ENCODE results near the gene CTNS. TPM values are rescaled to one million over a fixed set of nuclear protein-coding genes. Genes with fewer than 3 reads are reported as not detected.

Gene CTNS
- total and polyA plus RNA-seq, 2 of the 13 experiments (the other 11 are each of a cell fraction or from before 2014, with no cell fraction given), result 9.5 to 13.7 TPM

DNA sequence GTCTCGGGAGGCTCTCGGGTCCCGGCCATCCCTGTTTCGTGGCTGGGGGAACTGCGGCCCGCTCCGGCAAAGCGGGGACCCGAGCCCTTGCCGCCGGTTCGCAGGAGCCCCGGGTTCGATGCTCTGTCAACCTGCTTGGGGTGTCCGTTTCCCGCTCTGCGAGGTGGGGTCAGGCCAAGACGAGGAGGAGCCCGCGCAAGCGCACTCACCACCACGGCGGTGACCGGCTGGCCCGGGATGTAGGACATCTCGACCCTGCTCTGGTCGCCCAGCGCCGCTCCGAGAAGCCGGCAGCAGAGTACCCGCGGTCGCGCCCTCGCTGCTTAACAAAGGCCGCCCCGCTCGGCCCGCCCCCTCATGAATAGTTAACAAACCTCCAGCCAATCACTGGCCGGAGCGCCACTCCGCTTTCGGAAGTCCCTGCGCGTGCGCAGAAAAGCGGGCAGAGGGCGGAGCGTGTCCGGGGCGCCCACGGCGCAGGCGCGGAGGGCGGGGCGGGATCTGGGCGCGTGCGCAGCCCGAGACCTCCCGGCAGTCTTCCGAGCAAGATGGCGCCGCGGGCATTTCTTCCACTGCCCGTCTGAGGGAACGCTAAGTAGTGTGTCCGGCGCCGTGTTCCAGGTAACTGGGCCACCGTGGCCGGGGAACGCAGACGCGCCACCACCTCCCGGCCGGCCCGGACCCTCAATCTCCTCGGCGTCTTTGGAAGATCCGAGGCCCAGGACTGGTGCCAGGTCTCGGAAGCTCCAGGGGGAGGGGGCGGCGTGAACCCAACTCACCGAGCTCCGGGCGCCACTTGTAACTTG is 31.9 kb downstream of the CTNS start, which contains the start of the genes EMC6 and TAX1BP3 (continued):
- TF ChIP-seq, protein P1, sequence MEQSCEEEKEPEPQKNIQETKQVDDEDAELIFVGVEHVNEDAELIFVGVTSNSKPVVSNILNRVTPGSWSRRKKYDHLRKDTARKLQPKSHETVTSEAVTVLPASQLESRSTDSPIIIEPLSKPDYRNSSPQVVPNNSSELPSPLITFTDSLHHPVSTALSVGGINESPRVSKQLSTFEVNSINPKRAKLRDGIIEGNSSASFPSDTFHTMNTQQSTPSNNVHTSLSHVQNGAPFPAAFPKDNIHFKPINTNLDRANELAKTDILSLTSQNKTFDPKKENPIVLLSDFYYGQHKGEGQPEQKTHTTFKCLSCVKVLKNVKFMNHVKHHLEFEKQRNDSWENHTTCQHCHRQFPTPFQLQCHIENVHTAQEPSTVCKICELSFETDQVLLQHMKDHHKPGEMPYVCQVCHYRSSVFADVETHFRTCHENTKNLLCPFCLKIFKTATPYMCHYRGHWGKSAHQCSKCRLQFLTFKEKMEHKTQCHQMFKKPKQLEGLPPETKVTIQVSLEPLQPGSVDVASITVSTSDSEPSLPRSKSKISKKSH (CRISPR knock-in tag; IDR thresholded peaks at IDR 0.05; ENCODE audit: borderline replicate concordance), result no peak; the same call in 1 of the 2 replicates
- TF ChIP-seq, protein P2, sequence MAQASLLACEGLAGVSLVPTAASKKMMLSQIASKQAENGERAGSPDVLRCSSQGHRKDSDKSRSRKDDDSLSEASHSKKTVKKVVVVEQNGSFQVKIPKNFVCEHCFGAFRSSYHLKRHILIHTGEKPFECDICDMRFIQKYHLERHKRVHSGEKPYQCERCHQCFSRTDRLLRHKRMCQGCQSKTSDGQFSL (CRISPR knock-in tag; IDR thresholded peaks at IDR 0.05), result no peak
- TF ChIP-seq ZNF337 (CRISPR knock-in tag; IDR thresholded peaks at IDR 0.05; ENCODE audit: borderline replicate concordance, low read depth) (0 out of 2 replicates have a peak, but pooled peaks have one; percentile 63), PHF20 (CRISPR knock-in tag; IDR thresholded peaks at IDR 0.05) (peak; percentile 61; the same call in 1 of the 2 replicates), MED1 (CRISPR knock-in tag; IDR thresholded peaks at IDR 0.05) (peak; percentile 56), HOXA5 (CRISPR knock-in tag; IDR thresholded peaks at IDR 0.05) (peak; percentile 66; the same call in 1 of the 2 replicates), ZNF44 (CRISPR knock-in tag; IDR thresholded peaks at IDR 0.05) (peak; percentile 82), MEIS2 (CRISPR knock-in tag; IDR thresholded peaks at IDR 0.05) (peak; percentile 39), PCBP1 (IDR thresholded peaks at IDR 0.05; ENCODE audit: borderline replicate concordance, low read depth, low read length) (no peak), ZNF552 (CRISPR knock-in tag; IDR thresholded peaks at IDR 0.05; ENCODE audit: borderline replicate concordance) (peak; percentile 61; the same call in 1 of the 2 replicates), ZNF256 (CRISPR knock-in tag; conservative IDR thresholded peaks at IDR 0.05) (peak; percentile 76), ZNF263 (CRISPR knock-in tag; IDR thresholded peaks at IDR 0.05) (peak; percentile 43; the same call in 1 of the 2 replicates), BRD4 (CRISPR knock-in tag; IDR thresholded peaks at IDR 0.05) (peak; percentile 12; the same call in 1 of the 2 replicates), ZSCAN21 (CRISPR knock-in tag; IDR thresholded peaks at IDR 0.05; ENCODE audit: borderline replicate concordance) (peak; percentile 91; the same call in 1 of the 2 replicates), JARID2 (CRISPR knock-in tag; IDR thresholded peaks at IDR 0.05; ENCODE audit: insufficient replicate concordance) (peak; percentile 25), MAZ (IDR thresholded peaks at IDR 0.05; ENCODE audit: borderline replicate concordance, low read depth, low read length) (peak; percentile 88), MAZ (CRISPR knock-in tag; IDR thresholded peaks at IDR 0.05; ENCODE audit: low read depth) (peak; percentile 65), RFX3 (CRISPR knock-in tag; IDR thresholded peaks at IDR 0.05) (no peak), ZNF713 (CRISPR knock-in tag; IDR thresholded peaks at IDR 0.05) (0 out of 2 replicates have a peak, but pooled peaks have one; percentile 39)
- TF ChIP-seq, protein P3, sequence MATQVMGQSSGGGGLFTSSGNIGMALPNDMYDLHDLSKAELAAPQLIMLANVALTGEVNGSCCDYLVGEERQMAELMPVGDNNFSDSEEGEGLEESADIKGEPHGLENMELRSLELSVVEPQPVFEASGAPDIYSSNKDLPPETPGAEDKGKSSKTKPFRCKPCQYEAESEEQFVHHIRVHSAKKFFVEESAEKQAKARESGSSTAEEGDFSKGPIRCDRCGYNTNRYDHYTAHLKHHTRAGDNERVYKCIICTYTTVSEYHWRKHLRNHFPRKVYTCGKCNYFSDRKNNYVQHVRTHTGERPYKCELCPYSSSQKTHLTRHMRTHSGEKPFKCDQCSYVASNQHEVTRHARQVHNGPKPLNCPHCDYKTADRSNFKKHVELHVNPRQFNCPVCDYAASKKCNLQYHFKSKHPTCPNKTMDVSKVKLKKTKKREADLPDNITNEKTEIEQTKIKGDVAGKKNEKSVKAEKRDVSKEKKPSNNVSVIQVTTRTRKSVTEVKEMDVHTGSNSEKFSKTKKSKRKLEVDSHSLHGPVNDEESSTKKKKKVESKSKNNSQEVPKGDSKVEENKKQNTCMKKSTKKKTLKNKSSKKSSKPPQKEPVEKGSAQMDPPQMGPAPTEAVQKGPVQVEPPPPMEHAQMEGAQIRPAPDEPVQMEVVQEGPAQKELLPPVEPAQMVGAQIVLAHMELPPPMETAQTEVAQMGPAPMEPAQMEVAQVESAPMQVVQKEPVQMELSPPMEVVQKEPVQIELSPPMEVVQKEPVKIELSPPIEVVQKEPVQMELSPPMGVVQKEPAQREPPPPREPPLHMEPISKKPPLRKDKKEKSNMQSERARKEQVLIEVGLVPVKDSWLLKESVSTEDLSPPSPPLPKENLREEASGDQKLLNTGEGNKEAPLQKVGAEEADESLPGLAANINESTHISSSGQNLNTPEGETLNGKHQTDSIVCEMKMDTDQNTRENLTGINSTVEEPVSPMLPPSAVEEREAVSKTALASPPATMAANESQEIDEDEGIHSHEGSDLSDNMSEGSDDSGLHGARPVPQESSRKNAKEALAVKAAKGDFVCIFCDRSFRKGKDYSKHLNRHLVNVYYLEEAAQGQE (IDR thresholded peaks at IDR 0.05; ENCODE audit: borderline replicate concordance in 1 of 2, low read depth in 1 of 2, low read length in 2 of 2), result peak in 1 of 2 experiments; percentile 54; a peak in 1 of 4 replicates
- TF ChIP-seq, protein P4, sequence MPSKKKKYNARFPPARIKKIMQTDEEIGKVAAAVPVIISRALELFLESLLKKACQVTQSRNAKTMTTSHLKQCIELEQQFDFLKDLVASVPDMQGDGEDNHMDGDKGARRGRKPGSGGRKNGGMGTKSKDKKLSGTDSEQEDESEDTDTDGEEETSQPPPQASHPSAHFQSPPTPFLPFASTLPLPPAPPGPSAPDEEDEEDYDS (CRISPR knock-in tag; IDR thresholded peaks at IDR 0.05), result peak; percentile 100
- TF ChIP-seq, protein P5, sequence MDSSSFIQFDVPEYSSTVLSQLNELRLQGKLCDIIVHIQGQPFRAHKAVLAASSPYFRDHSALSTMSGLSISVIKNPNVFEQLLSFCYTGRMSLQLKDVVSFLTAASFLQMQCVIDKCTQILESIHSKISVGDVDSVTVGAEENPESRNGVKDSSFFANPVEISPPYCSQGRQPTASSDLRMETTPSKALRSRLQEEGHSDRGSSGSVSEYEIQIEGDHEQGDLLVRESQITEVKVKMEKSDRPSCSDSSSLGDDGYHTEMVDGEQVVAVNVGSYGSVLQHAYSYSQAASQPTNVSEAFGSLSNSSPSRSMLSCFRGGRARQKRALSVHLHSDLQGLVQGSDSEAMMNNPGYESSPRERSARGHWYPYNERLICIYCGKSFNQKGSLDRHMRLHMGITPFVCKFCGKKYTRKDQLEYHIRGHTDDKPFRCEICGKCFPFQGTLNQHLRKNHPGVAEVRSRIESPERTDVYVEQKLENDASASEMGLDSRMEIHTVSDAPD (CRISPR knock-in tag; IDR thresholded peaks at IDR 0.05), result no peak

Data from HepG2 (cell line).